K562 (cell line): ENCODE data around the gene PADI4. TPM values are rescaled to one million over a fixed set of nuclear protein-coding genes. Genes with fewer than 3 reads are reported as not detected.
A peak's percentile ranks its signal among the peaks of the same experiment; 100 is the strongest.
"Not testable (repeated sequence)": the region's sequence is repeated elsewhere in the genome, so short reads cannot be mapped to it uniquely, and the experiment has no call there.

Experiments
- ATAC-seq: fragments of 200-7000 bp; cut with Tn5 transposase; 3 replicates; pipeline ENCODE4 v1.9.1; 2020; ENCODE audit warnings: moderate library complexity
- BruUV-seq: library from RNA; stranded (reverse); fragments of 400-500 nt; replicated peaks from 2 replicates; lab custom pipeline; 2021; lab: Mats Ljungman, UMichigan
- CTCF ChIA-PET: fragments of 300-600 bp; formaldehyde crosslinking; extraction: SDS; loops from one replicate; lab custom pipeline; 2021; ENCODE audit warnings: low intra/inter-chr PET ratio; lab: Yijun Ruan, JAX
- POLR2A ChIA-PET: fragments of 300-600, 350-650 bp; sonication (Branson Sonifier 250); formaldehyde crosslinking; extraction: SDS; loops from one replicate; lab custom pipeline; 2021; ENCODE audit warnings: antibody characterized with exemption, inconsistent platforms; lab: Yijun Ruan, JAX
- DNase-seq, 4 experiments: peaks; one replicate each; pipeline versions ENCODE4 v3.0.0 to v3.0.0-alpha.2; 2011 to 2018; ENCODE audit warnings: low spot score in 3 of 4, mixed read lengths in 3 of 4; ENCODE audit errors: extremely low read depth in 1 of 4
- FAIRE-seq: peaks from 2 replicates; lab custom pipeline; 2011; peaks lifted over from hg19 to GRCh38; lab: Jason Lieb, UNC
- H2AFZ ChIP-seq: 2 replicates; pipeline ENCODE4 v1.6.0; 2011; ENCODE audit warnings: low read depth, low read length, control low read depth, inconsistent platforms
- H3K27ac ChIP-seq: fragments of 200-600 bp; 3 replicates; pipeline ENCODE4 v1.8.0; 2011; ENCODE audit warnings: low read depth, mild to moderate bottlenecking, control low read depth, inconsistent platforms, low read length, moderate library complexity, mixed read lengths; ENCODE audit errors: extremely low read depth
- H3K27me3 ChIP-seq, 2 experiments: fragments of 300-600 bp in 1 of 2; 2 replicates in 1 of 2; 3 replicates in 1 of 2; pipeline versions ENCODE4 v1.6.0 to v1.8.0; 2011; ENCODE audit warnings: inconsistent platforms in 2 of 2, low read length in 2 of 2, mild to moderate bottlenecking in 1 of 2, mixed read lengths in 1 of 2, moderate library complexity in 1 of 2; ENCODE audit not compliant: control insufficient read depth in 2 of 2, insufficient read depth in 2 of 2
- H3K36me3 ChIP-seq: fragments of 300-600 bp; 3 replicates; pipeline ENCODE4 v1.8.0; 2011; ENCODE audit warnings: mild to moderate bottlenecking, low read length, inconsistent platforms; ENCODE audit not compliant: control insufficient read depth, insufficient read depth
- H3K4me1 ChIP-seq, 2 experiments: fragments of 200-600 bp in 1 of 2; replicated peaks in 1 of 2; 2 replicates in 1 of 2; 3 replicates in 1 of 2; pipeline versions ENCODE4 v1.5.1 to v1.8.0; 2011; ENCODE audit warnings: inconsistent platforms in 2 of 2, low read length in 2 of 2, mild to moderate bottlenecking in 1 of 2, mixed read lengths in 1 of 2, moderate library complexity in 1 of 2; ENCODE audit not compliant: control insufficient read depth in 2 of 2, insufficient read depth in 2 of 2
- H3K4me2 ChIP-seq: 2 replicates; pipeline ENCODE4 v1.6.1; 2011; ENCODE audit warnings: low read length, control low read depth, inconsistent platforms, mixed read lengths; ENCODE audit not compliant: insufficient read depth
- H3K4me3 ChIP-seq: fragments of 200-600 bp; sonication (generic), shearing (Covaris generic); 2 replicates; pipeline ENCODE4 v1.5.1; 2016; ENCODE audit warnings: control low read depth, inconsistent platforms
- H3K79me2 ChIP-seq: fragments of 200-600 bp; 3 replicates; pipeline ENCODE4 v1.8.0; 2011; ENCODE audit warnings: low read length, inconsistent platforms; ENCODE audit not compliant: control insufficient read depth, insufficient read depth
- H3K9ac ChIP-seq, 2 experiments: 2 replicates each; pipeline versions ENCODE4 v1.6.0 to v1.6.1; 2011; ENCODE audit warnings: low read depth in 2 of 2, low read length in 2 of 2, control low read depth in 1 of 2, inconsistent platforms in 1 of 2, mild to moderate bottlenecking in 1 of 2, mixed read lengths in 1 of 2; ENCODE audit not compliant: insufficient read depth in 1 of 2
- H3K9me1 ChIP-seq: one replicate; pipeline ENCODE4 v1.6.0; 2011; ENCODE audit warnings: inconsistent platforms, mild to moderate bottlenecking, low read length, moderate library complexity; ENCODE audit not compliant: control insufficient read depth, insufficient read depth
- H3K9me3 ChIP-seq: replicated peaks from 2 replicates; pipeline ENCODE4 v1.5.1; 2011; ENCODE audit warnings: low read depth, low read length, inconsistent platforms; ENCODE audit not compliant: control insufficient read depth, insufficient read depth
- H4K20me1 ChIP-seq: replicated peaks from 2 replicates; pipeline ENCODE4 v1.6.1; 2011; ENCODE audit warnings: low read length, inconsistent platforms, mixed read lengths; ENCODE audit not compliant: control insufficient read depth, insufficient read depth
- ARID1B ChIP-seq: fragments of 450-650 bp; IDR thresholded peaks from 2 replicates; pipeline ENCODE4 v1.6.1; 2016; ENCODE audit warnings: antibody characterized with exemption, mild to moderate bottlenecking, inconsistent platforms
- CBFA2T2 ChIP-seq: fragments of 450-650 bp; conservative IDR thresholded peaks from 2 replicates; pipeline ENCODE4 v1.6.1; 2017; ENCODE audit warnings: mild to moderate bottlenecking
- CBFA2T3 ChIP-seq: fragments of 450-650 bp; IDR thresholded peaks from 2 replicates; pipeline ENCODE4 v1.6.1; 2017
- DACH1 ChIP-seq: fragments of 450-650 bp; IDR thresholded peaks from 2 replicates; pipeline ENCODE4 v1.6.1; 2018; ENCODE audit not compliant: partially characterized antibody
- HMGXB4 ChIP-seq: sonication (generic); formaldehyde crosslinking; IDR thresholded peaks from 2 replicates; pipeline ENCODE4 v1.8.1; 2023; ENCODE audit warnings: mild to moderate bottlenecking, missing genetic modification reagents
- SAP30 ChIP-seq: fragments of 200-600 bp; sonication (generic); IDR thresholded peaks from 2 replicates; pipeline ENCODE4 v1.6.1; 2012; ENCODE audit warnings: borderline replicate concordance, low read depth, mild to moderate bottlenecking, moderate library complexity, low read length, control low read depth, inconsistent platforms; ENCODE audit not compliant: insufficient read depth, poor library complexity, severe bottlenecking
- TAL1 ChIP-seq: fragments of 450-650 bp; IDR thresholded peaks from 2 replicates; pipeline ENCODE4 v1.6.1; 2016; ENCODE audit warnings: mild to moderate bottlenecking
- TCF3 ChIP-seq: sonication (generic); formaldehyde crosslinking; IDR thresholded peaks from 2 replicates; pipeline ENCODE4 v1.4.0; 2020; ENCODE audit warnings: mild to moderate bottlenecking, missing genetic modification reagents
- TRIM24 ChIP-seq, 2 experiments: fragments of 450-650 bp; IDR thresholded peaks; 2 replicates each; pipeline ENCODE4 v1.6.1; 2016
- ZEB2 ChIP-seq: fragments of 450-650 bp; IDR thresholded peaks from 2 replicates; pipeline ENCODE4 v1.6.1; 2016
- WGBS: fragments of 100-300 bp; shearing (Covaris generic); methylation state at CpG from one replicate; pipeline ENCODE4 v1.1.6; 2016; ENCODE audit warnings: low coverage, mixed read lengths; ENCODE audit not compliant: insufficient coverage; ENCODE audit errors: missing lambda C conversion rate; 5-methylcytosine and 5-hydroxymethylcytosine counted together
- in situ Hi-C: fragments of 300-500 bp; cut with MboI; formaldehyde crosslinking; loops from 4 replicates; pipeline ENCODE4 v1.15.0; 2018; ENCODE audit warnings: inconsistent platforms, mixed read lengths
- intact Hi-C: fragments of 100-400 bp; cut with micrococcal nuclease; formaldehyde crosslinking; loops from 2 replicates; pipeline ENCODE4 v1.14.2; 2022
- polyA plus RNA-seq, 8 experiments: library from polyadenylated mRNA; depleted of rRNA in 4 of 8; stranded (reverse) in 5 of 8; unstranded in 3 of 8; fragments of >200 nt; fragmentation: Nextera tagmentation in 2 of 8; fragmentation: Illumina TruSeq in 1 of 8; extraction: Ambion mirVana in 2 of 8; extraction: Trizol in 1 of 8; gene quantifications; 2 replicates each; pipeline versions ENCODE4 v1.2.1 to v1.2.3, GENCODE V29; 2011 to 2014; ENCODE audit warnings: inconsistent platforms in 1 of 8, missing spikeins in 1 of 8
- total RNA-seq, 7 experiments: library from RNA; depleted of rRNA in 6 of 7; stranded (reverse); fragments of >200 nt in 6 of 7; fragmentation: Illumina TruSeq in 2 of 7; extraction: Trizol in 2 of 7; gene quantifications; 2 replicates each; pipeline versions ENCODE4 v1.2.1 to v1.2.3, GENCODE V29; 2011 to 2021; ENCODE audit warnings: low replicate concordance in 1 of 7
- TF ChIP-seq, protein P1 (sequence below), 2 experiments: IDR thresholded peaks in 1 of 2; conservative IDR thresholded peaks in 1 of 2; 2 replicates each; pipeline ENCODE4 v1.6.1; 2016; ENCODE audit warnings: low read depth in 2 of 2, mild to moderate bottlenecking in 1 of 2, missing compliant biosample characterization in 1 of 2, missing genetic modification characterization in 1 of 2, moderate library complexity in 1 of 2

Gene PADI4
- total and polyA plus RNA-seq, 9 of the 15 experiments (the other 6 are each of a cell fraction or from before 2014, with no cell fraction given): 0.22 to 0.33 TPM; not detected in 7

- FAIRE-seq, intact Hi-C loops, DNase-seq, H4K20me1 ChIP-seq, BruUV-seq, H3K36me3 ChIP-seq, in situ Hi-C loops, ATAC-seq, H3K9me3 ChIP-seq, H3K4me3 ChIP-seq, H2AFZ ChIP-seq, H3K79me2 ChIP-seq, H3K9ac ChIP-seq, H3K9me1 ChIP-seq, CTCF ChIA-PET, H3K27ac ChIP-seq, H3K4me1 ChIP-seq, H3K4me2 ChIP-seq: not testable (repeated sequence)
- POLR2A ChIA-PET: interaction anchor here (0.8 to 1.0 kb wide), 2 partner anchors 9 to 61 kb away, joined by 4 read pairs; no protein-coding TSS in a partner anchor
- 3% methylated on average over 6 of the region's 6 CpGs for WGBS
- peaks cover 16 to 32% of the 10 kb centered on the region in 2 experiments; a peak in 4 of 5 replicates for H3K27me3 ChIP-seq
- TF ChIP-seq TCF3: 0 out of 2 replicates have a peak, but pooled peaks have one; percentile 34
- TF ChIP-seq CBFA2T3: peak; percentile 70
- peak; percentile 35; the same call in 1 of the 2 replicates for TF ChIP-seq ARID1B
- peak; percentile 59 for TF ChIP-seq TAL1
- TF ChIP-seq ZEB2: peak; percentile 82
- TF ChIP-seq TRIM24 (IDR thresholded peaks at IDR 0.05): peak; percentile 11 to 32; a peak in 1 of 4 replicates
- peak; percentile 47 for TF ChIP-seq CBFA2T2
- TF ChIP-seq, all 486 proteins: peak for 7; not testable (repeated sequence) for 479
Observed at GRCh38 chr1:17321857-17322390, 13.9 kb downstream of the PADI4 start.

DNA sequence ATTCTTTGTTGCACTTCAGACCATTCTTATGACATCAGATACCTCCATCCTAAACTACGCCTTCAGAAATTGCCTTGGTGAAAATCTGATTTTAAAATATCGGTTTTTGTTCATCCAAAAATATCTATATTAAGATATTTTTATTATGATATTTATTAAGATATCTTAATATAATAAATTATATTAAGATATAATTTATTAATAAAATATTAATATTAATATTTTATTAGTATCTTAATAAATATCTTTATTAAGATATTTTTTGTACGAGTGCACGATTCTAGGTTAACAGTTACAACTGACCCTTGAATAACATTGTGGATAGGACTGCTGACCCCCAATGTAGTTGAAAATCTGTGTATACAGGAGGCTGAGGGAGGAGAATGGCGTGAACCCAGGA lies 20.9 kb downstream of the PADI4 start:
- no peak overlapping the region for H2AFZ ChIP-seq
- no peaks in the 10 kb centered on the region for H3K79me2 ChIP-seq
- H3K9ac ChIP-seq: no peak overlapping the region
- no TSS peak for BruUV-seq
- DNase-seq: no peak
- ChIA-PET POLR2A (no interaction called here), CTCF (no interaction called here)
- intact Hi-C loops (no loop called here), in situ Hi-C loops (no loop called here)
- no peaks in the 10 kb centered on the region for H3K9me1 ChIP-seq
- 5% methylated on average over 5 of the region's 5 CpGs for WGBS
- no peak for TF ChIP-seq HMGXB4 (CRISPR knock-in tag)
- no peak for TF ChIP-seq SAP30
- peak; percentile 18 for TF ChIP-seq DACH1
- TF ChIP-seq, protein P1, sequence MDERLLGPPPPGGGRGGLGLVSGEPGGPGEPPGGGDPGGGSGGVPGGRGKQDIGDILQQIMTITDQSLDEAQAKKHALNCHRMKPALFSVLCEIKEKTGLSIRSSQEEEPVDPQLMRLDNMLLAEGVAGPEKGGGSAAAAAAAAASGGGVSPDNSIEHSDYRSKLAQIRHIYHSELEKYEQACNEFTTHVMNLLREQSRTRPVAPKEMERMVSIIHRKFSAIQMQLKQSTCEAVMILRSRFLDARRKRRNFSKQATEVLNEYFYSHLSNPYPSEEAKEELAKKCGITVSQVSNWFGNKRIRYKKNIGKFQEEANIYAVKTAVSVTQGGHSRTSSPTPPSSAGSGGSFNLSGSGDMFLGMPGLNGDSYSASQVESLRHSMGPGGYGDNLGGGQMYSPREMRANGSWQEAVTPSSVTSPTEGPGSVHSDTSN (CRISPR knock-in tag; IDR thresholded peaks at IDR 0.05; ENCODE audit: low read depth): no peak
- TF ChIP-seq, protein P1 (tag; conservative IDR thresholded peaks at IDR 0.05; ENCODE audit: low read depth): no peak
- H3K27me3 ChIP-seq: peaks cover 14 to 36% of the 10 kb centered on the region in 2 experiments; a peak in 4 of 5 replicates
- no peak overlapping the region for H3K4me2 ChIP-seq
- no peak for FAIRE-seq
- no peak overlapping the region for H3K27ac ChIP-seq
- no peak for ATAC-seq
- no peaks in the 10 kb centered on the region for H3K36me3 ChIP-seq
- H3K4me1 ChIP-seq: no peaks in the 10 kb centered on the region; a peak in 1 of 5 replicates
- no peaks in the 10 kb centered on the region; the same call in 1 of the 2 replicates for H3K9me3 ChIP-seq
- no peak overlapping the region for H3K4me3 ChIP-seq
- H4K20me1 ChIP-seq: no peaks in the 10 kb centered on the region
